ENCODE data around the gene ABI2.

DNA sequence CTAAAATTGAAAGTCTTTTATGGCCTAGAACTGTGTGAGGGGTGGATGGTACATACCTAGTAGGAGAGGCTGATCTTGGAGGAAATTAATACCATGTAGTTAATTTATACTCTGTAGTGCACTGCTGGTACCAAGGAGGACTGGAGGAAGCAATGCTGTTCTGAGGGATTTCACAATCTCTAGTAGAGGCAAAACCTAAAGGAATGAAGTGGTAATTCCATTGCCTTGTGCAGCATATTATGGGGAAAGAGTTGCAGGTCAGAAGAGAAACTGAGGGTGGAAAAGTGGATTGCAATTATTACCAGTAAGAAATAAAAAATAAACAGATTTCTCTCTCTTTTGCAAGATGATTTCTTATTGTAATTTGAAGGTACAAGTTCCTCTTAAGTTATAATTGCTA is 2.2 kb downstream of the ABI2 start:
- TF ChIP-seq, protein P1, sequence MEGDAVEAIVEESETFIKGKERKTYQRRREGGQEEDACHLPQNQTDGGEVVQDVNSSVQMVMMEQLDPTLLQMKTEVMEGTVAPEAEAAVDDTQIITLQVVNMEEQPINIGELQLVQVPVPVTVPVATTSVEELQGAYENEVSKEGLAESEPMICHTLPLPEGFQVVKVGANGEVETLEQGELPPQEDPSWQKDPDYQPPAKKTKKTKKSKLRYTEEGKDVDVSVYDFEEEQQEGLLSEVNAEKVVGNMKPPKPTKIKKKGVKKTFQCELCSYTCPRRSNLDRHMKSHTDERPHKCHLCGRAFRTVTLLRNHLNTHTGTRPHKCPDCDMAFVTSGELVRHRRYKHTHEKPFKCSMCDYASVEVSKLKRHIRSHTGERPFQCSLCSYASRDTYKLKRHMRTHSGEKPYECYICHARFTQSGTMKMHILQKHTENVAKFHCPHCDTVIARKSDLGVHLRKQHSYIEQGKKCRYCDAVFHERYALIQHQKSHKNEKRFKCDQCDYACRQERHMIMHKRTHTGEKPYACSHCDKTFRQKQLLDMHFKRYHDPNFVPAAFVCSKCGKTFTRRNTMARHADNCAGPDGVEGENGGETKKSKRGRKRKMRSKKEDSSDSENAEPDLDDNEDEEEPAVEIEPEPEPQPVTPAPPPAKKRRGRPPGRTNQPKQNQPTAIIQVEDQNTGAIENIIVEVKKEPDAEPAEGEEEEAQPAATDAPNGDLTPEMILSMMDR (IDR thresholded peaks at IDR 0.05; ENCODE audit: low read depth, low read length, missing input control), result no peak
- TF ChIP-seq, protein P2, sequence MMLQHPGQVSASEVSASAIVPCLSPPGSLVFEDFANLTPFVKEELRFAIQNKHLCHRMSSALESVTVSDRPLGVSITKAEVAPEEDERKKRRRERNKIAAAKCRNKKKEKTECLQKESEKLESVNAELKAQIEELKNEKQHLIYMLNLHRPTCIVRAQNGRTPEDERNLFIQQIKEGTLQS (IDR thresholded peaks at IDR 0.05), result no peak
- TF ChIP-seq RAD21 (IDR thresholded peaks at IDR 0.05) (no peak), FOXA1 (IDR thresholded peaks at IDR 0.05) (no peak), NR2F2 (IDR thresholded peaks at IDR 0.05) (no peak), TAF1 (conservative IDR thresholded peaks at IDR 0.05) (no peak), YY1 (IDR thresholded peaks at IDR 0.05) (no peak), GABPA (IDR thresholded peaks at IDR 0.05 in 1 of 2, conservative IDR thresholded peaks at IDR 0.05 in 1 of 2) (no peak), EGR1 (IDR thresholded peaks at IDR 0.05; ENCODE audit: low read depth in 2 of 2) (no peak), RXRA (IDR thresholded peaks at IDR 0.05) (no peak), JUND (IDR thresholded peaks at IDR 0.05) (no peak)
- TF ChIP-seq, protein P3, sequence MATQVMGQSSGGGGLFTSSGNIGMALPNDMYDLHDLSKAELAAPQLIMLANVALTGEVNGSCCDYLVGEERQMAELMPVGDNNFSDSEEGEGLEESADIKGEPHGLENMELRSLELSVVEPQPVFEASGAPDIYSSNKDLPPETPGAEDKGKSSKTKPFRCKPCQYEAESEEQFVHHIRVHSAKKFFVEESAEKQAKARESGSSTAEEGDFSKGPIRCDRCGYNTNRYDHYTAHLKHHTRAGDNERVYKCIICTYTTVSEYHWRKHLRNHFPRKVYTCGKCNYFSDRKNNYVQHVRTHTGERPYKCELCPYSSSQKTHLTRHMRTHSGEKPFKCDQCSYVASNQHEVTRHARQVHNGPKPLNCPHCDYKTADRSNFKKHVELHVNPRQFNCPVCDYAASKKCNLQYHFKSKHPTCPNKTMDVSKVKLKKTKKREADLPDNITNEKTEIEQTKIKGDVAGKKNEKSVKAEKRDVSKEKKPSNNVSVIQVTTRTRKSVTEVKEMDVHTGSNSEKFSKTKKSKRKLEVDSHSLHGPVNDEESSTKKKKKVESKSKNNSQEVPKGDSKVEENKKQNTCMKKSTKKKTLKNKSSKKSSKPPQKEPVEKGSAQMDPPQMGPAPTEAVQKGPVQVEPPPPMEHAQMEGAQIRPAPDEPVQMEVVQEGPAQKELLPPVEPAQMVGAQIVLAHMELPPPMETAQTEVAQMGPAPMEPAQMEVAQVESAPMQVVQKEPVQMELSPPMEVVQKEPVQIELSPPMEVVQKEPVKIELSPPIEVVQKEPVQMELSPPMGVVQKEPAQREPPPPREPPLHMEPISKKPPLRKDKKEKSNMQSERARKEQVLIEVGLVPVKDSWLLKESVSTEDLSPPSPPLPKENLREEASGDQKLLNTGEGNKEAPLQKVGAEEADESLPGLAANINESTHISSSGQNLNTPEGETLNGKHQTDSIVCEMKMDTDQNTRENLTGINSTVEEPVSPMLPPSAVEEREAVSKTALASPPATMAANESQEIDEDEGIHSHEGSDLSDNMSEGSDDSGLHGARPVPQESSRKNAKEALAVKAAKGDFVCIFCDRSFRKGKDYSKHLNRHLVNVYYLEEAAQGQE (IDR thresholded peaks at IDR 0.05), result no peak
- TF ChIP-seq, protein P4, sequence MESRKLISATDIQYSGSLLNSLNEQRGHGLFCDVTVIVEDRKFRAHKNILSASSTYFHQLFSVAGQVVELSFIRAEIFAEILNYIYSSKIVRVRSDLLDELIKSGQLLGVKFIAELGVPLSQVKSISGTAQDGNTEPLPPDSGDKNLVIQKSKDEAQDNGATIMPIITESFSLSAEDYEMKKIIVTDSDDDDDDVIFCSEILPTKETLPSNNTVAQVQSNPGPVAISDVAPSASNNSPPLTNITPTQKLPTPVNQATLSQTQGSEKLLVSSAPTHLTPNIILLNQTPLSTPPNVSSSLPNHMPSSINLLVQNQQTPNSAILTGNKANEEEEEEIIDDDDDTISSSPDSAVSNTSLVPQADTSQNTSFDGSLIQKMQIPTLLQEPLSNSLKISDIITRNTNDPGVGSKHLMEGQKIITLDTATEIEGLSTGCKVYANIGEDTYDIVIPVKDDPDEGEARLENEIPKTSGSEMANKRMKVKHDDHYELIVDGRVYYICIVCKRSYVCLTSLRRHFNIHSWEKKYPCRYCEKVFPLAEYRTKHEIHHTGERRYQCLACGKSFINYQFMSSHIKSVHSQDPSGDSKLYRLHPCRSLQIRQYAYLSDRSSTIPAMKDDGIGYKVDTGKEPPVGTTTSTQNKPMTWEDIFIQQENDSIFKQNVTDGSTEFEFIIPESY (IDR thresholded peaks at IDR 0.05), result no peak
- TF ChIP-seq, protein P5, sequence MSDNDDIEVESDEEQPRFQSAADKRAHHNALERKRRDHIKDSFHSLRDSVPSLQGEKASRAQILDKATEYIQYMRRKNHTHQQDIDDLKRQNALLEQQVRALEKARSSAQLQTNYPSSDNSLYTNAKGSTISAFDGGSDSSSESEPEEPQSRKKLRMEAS (IDR thresholded peaks at IDR 0.05), result no peak

Measured in liver (tissue), 3 donors.